Activated CD8-positive, alpha-beta memory T cell treated with anti-CD3 and anti-CD28 coated beads for 24 hours (primary cell): ENCODE measurements around the gene NIPBL.

Source experiments
- DNase-seq: peaks from one replicate; pipeline ENCODE4 v3.0.0-alpha.2; 2020

Gene NIPBL

DNA sequence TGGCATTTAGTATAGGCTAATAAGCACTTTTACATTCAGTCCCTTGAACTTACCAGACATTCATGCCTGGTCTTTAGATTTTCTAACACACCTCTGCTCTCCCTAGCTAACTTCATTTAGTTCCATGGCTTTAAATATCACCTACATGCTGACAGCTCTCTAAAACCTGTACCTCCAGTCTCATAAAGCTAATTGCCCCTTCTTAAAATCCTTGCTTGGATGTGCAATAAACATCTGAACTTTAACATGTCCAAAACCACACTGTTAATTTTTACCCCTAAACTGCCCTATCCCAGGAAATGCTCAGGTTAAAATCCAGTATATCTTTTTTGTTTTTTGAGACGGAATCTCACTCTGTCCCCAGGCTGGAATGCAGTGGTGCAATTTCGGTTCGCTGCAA is 232.8 kb downstream of the NIPBL start:
- DNase-seq: no peak

- DNase-seq: no peak
Observed at GRCh38 chr5:37110135-37110534, 233.6 kb downstream of the NIPBL start.

DNA sequence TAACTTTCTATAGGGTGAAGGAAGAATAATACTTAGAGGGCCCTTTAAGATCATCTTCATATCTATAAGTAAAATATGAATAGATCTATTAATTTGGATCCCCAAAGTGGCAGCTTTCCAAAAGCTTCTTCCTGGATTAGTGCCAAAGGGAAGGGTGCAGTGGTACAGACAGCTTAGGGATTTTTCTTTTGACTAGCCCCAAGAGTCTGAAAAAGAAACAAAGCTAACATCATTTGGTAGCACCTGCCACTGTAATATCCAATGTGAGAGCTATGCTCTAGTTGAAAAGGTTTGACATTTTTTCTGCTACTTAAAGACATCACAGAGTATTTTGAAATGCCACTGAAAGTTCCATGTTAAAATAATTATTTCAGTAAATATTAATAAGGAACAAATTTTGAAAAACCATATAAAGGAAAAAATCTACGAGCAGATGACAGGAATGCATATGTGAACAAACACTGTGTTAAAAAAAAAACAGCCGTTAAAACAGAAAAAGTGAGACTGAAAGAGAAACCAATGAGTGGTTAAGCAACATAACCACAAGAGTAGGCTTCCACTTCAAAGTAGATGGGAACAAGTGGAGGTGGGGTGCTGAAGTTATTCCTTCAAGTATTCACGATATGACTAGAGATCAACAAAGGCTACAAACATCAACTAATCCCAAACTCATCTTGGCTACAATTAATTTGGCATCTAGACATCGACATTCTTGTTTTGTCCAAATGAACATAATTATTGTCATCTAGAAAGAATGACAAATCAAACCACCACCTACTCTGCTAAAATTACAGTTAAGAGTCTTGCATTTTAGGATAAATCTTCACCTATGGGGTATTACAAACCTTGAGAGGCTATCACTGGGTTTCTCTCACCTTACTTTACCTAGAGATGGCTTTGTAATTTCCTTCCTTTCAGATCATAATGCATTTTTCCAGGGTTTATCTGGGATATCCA is 235.1 kb downstream of the NIPBL start:
- DNase-seq: no peak

- no peak for DNase-seq
Observed at GRCh38 chr5:37112383-37112991, 235.9 kb downstream of the NIPBL start.
